ENCODE measurements around the gene IL1RAP. TPM values are rescaled to one million over a fixed set of nuclear protein-coding genes. Genes with fewer than 3 reads are reported as not detected.

The IL1RAP gene
- total RNA-seq, 2 experiments from 2014 or later = 2.1 to 5.6 TPM

- Histone ChIP-seq H3K9me2 (ENCODE audit: insufficient read depth, low read length) (no peaks in the 10 kb centered on the region), H2AFZ (ENCODE audit: low read length) (no peak overlapping the region), H3K4me2 (ENCODE audit: low read length) (no peak overlapping the region), H3K9me3 (ENCODE audit: low read length) (no peaks in the 10 kb centered on the region), H3K27ac (ENCODE audit: low read depth, low read length, poor library complexity, severe bottlenecking) (no peak overlapping the region), H3K4me1 (ENCODE audit: insufficient read depth, low read length, poor library complexity, severe bottlenecking) (no peaks in the 10 kb centered on the region), H3K36me3 (ENCODE audit: insufficient read depth, low read length) (no peaks in the 10 kb centered on the region), H3K4me3 (ENCODE audit: low read depth, low read length, poor library complexity, severe bottlenecking) (no peak overlapping the region), H3K79me2 (ENCODE audit: insufficient read depth, low read depth, low read length) (no peaks in the 10 kb centered on the region), H4K20me1 (ENCODE audit: insufficient read depth, low read length) (no peaks in the 10 kb centered on the region)
- DNase-seq (ENCODE audit: low spot score) = no peak
- TF ChIP-seq EZH2phosphoT487 (IDR thresholded peaks at IDR 0.05; ENCODE audit: borderline replicate concordance, low read depth, low read length) (no peak), CTCF (conservative IDR thresholded peaks at IDR 0.05; ENCODE audit: low read length) (no peak)
- intact Hi-C loops (cut with micrococcal nuclease; ENCODE audit: unreplicated experiment) = no loop called here
- no TSS peak for BruUV-seq (replicated peaks)
- ChIA-PET CTCF (ENCODE audit: unreplicated experiment) (no interaction called here), POLR2A (no interaction called here)
Measured at GRCh38 chr3:190548031-190548656, 34.3 kb downstream of the IL1RAP start.

- CTCF ChIA-PET (ENCODE audit: unreplicated experiment) = no interaction called here
- no peaks in the 10 kb centered on the region for H3K36me3 ChIP-seq (ENCODE audit: insufficient read depth, low read length)
Measured at GRCh38 chr3:190552021-190552420, 38.1 kb downstream of the IL1RAP start.

More at GRCh38 chr3:190552021-190552420, 38.1 kb downstream of the IL1RAP start:
- Histone ChIP-seq H3K27ac (ENCODE audit: low read depth, low read length, poor library complexity, severe bottlenecking) (no peak overlapping the region), H2AFZ (ENCODE audit: low read length) (no peak overlapping the region), H3K4me3 (ENCODE audit: low read depth, low read length, poor library complexity, severe bottlenecking) (no peak overlapping the region), H3K9me3 (ENCODE audit: low read length) (no peaks in the 10 kb centered on the region), H4K20me1 (ENCODE audit: insufficient read depth, low read length) (no peaks in the 10 kb centered on the region), H3K9me2 (ENCODE audit: insufficient read depth, low read length) (no peaks in the 10 kb centered on the region), H3K4me2 (ENCODE audit: low read length) (no peak overlapping the region), H3K4me1 (ENCODE audit: insufficient read depth, low read length, poor library complexity, severe bottlenecking) (no peaks in the 10 kb centered on the region), H3K79me2 (ENCODE audit: insufficient read depth, low read depth, low read length) (no peaks in the 10 kb centered on the region)
- no TSS peak for BruUV-seq (replicated peaks)
- DNase-seq (ENCODE audit: low spot score) = no peak
- POLR2A ChIA-PET = interaction anchor here (0.7 to 0.9 kb wide), 3 partner anchors 13 to 903 kb away, joined by 3 read pairs; no protein-coding TSS in a partner anchor
- intact Hi-C loops (cut with micrococcal nuclease; ENCODE audit: unreplicated experiment) = no loop called here
- TF ChIP-seq CTCF (conservative IDR thresholded peaks at IDR 0.05; ENCODE audit: low read length) = no peak
- TF ChIP-seq EZH2phosphoT487 (IDR thresholded peaks at IDR 0.05; ENCODE audit: borderline replicate concordance, low read depth, low read length) = no peak
